Measurements from ENCODE around the gene CSTPP1.

DNA sequence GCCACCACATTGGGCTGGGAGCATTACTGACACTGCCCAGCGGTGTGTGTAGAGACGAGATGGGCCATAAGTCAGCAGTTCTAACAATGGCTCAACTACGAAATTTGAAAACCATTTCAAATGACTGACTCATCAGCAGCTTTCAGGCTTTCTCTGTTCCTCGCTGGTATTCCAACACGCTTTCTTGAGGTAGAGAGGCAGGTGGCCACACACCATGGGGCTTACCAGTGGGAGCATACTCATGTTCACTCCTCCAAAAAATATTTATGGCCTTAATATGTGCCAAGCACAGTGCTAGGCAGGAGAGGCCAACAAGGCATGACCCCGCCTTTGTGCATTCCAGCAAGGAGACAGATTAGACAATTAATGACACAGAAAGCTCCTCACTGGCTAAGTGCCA is 219.8 kb downstream of the CSTPP1 start:
- TF ChIP-seq, protein P1, sequence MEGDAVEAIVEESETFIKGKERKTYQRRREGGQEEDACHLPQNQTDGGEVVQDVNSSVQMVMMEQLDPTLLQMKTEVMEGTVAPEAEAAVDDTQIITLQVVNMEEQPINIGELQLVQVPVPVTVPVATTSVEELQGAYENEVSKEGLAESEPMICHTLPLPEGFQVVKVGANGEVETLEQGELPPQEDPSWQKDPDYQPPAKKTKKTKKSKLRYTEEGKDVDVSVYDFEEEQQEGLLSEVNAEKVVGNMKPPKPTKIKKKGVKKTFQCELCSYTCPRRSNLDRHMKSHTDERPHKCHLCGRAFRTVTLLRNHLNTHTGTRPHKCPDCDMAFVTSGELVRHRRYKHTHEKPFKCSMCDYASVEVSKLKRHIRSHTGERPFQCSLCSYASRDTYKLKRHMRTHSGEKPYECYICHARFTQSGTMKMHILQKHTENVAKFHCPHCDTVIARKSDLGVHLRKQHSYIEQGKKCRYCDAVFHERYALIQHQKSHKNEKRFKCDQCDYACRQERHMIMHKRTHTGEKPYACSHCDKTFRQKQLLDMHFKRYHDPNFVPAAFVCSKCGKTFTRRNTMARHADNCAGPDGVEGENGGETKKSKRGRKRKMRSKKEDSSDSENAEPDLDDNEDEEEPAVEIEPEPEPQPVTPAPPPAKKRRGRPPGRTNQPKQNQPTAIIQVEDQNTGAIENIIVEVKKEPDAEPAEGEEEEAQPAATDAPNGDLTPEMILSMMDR (conservative IDR thresholded peaks at IDR 0.05 in 1 of 2, IDR thresholded peaks at IDR 0.05 in 1 of 2; ENCODE audit: low read depth in 1 of 2, low read length in 2 of 2), result no peak
- no peak for TF ChIP-seq EZH2 (IDR thresholded peaks at IDR 0.05; ENCODE audit: low read length, missing control alignments)
